SU-DHL-6 (cell line): Measurements from ENCODE around the gene ANAPC4.

ENCODE experiments used
- H2AFZ ChIP-seq: fragments of 200-600 bp; sonication (generic); 2 replicates; pipeline ENCODE4 v1.6.1; 2014; ENCODE audit warnings: low read depth, mild to moderate bottlenecking, moderate library complexity, mixed read lengths, antibody characterized with exemption, low read length; ENCODE audit not compliant: severe bottlenecking
- H3F3A ChIP-seq: fragments of 200-600 bp; shearing (Covaris generic); 2 replicates; pipeline ENCODE4 v1.6.0; 2016; ENCODE audit warnings: antibody characterized with exemption, mild to moderate bottlenecking; ENCODE audit not compliant: insufficient read depth
- H3K27ac ChIP-seq: fragments of 200-600 bp; sonication (generic); 2 replicates; pipeline ENCODE4 v1.5.1; 2016; ENCODE audit warnings: low read depth, mild to moderate bottlenecking, low read length, moderate library complexity, mixed read lengths
- H3K27me3 ChIP-seq: fragments of 200-600 bp; sonication (generic), shearing (Covaris generic); 2 replicates; pipeline ENCODE4 v1.6.0; 2014; ENCODE audit warnings: mild to moderate bottlenecking, low read length
- H3K36me3 ChIP-seq: fragments of 200-600 bp; sonication (generic); 2 replicates; pipeline ENCODE4 v1.6.1; 2014; ENCODE audit warnings: mild to moderate bottlenecking, low read length, mixed read lengths
- H3K4me2 ChIP-seq: fragments of 300-600, 200-600 bp; shearing (Covaris generic), sonication (generic); 2 replicates; pipeline ENCODE4 v1.6.0; 2014; ENCODE audit warnings: low read length, low read depth, mild to moderate bottlenecking; ENCODE audit not compliant: poor library complexity, severe bottlenecking
- H3K4me3 ChIP-seq: fragments of 200-600 bp; sonication (generic); 2 replicates; pipeline ENCODE4 v1.5.1; 2014; ENCODE audit warnings: antibody characterized with exemption, low read length, mild to moderate bottlenecking, mixed read lengths; ENCODE audit not compliant: insufficient read depth, poor library complexity, severe bottlenecking
- H3K79me2 ChIP-seq: fragments of 200-600 bp; sonication (generic); 2 replicates; pipeline ENCODE4 v1.6.1; 2014; ENCODE audit warnings: mild to moderate bottlenecking, low read length, moderate library complexity; ENCODE audit not compliant: insufficient read depth
- H3K9ac ChIP-seq: fragments of 200-600 bp; sonication (generic); 2 replicates; pipeline ENCODE4 v1.7.0; 2014; ENCODE audit warnings: mild to moderate bottlenecking, low read length
- H3K9me2 ChIP-seq: fragments of 200-600 bp; sonication (generic); replicated peaks from 2 replicates; pipeline ENCODE4 v1.6.1; 2014; ENCODE audit warnings: low read length; ENCODE audit not compliant: insufficient read depth
- H3K9me3 ChIP-seq: fragments of 200-600 bp; sonication (generic); 2 replicates; pipeline ENCODE4 v1.6.1; 2014; ENCODE audit warnings: low read length, mixed read lengths; ENCODE audit not compliant: insufficient read depth
- H4K20me1 ChIP-seq: fragments of 200-600 bp; sonication (generic); 2 replicates; pipeline ENCODE4 v1.6.1; 2014; ENCODE audit warnings: low read depth, mild to moderate bottlenecking, antibody characterized with exemption, low read length, moderate library complexity, mixed read lengths
- CTCF ChIP-seq: fragments of 200-600 bp; sonication (generic); IDR thresholded peaks from one replicate; pipeline ENCODE4 v1.5.1; 2017; ENCODE audit warnings: antibody characterized with exemption, mild to moderate bottlenecking, low read length, moderate library complexity; ENCODE audit not compliant: insufficient read depth, poor library complexity, severe bottlenecking
- EZH2phosphoT487 ChIP-seq: fragments of 200-600 bp; sonication (generic), shearing (Covaris generic); conservative IDR thresholded peaks from 2 replicates; pipeline ENCODE4 v1.6.1; 2018; ENCODE audit warnings: mild to moderate bottlenecking, antibody characterized with exemption, low read length, moderate library complexity, mixed read lengths

ANAPC4 gene

DNA sequence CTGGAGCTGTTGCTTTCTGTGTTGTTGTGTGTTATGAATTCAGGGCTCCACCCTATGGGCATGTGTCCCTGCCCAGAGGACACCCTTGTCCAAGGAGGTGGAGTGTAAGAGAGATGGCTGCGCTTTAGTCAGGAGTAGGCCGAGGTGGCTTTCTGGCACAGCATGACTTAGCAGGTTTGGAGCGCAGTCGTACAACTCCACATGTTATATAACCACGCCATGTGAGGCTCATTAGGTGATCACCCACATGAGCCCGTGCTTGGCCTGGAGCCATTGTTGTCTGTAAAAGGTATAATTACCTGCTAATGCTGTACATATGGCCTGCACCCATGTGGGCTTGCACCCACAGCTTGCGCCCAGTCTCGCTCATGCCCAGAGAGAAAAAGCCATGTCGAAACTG is 15.8 kb upstream of the ANAPC4 start:
- Histone ChIP-seq H3K4me2 (no peak overlapping the region), H3K79me2 (no peaks in the 10 kb centered on the region), H3K9me3 (peaks cover 12% of the 10 kb centered on the region; the same call in 1 of the 2 replicates), H3K9ac (no peak overlapping the region), H3K27me3 (no peaks in the 10 kb centered on the region), H3K36me3 (no peaks in the 10 kb centered on the region), H3K9me2 (no peaks in the 10 kb centered on the region), H3F3A (no peaks in the 10 kb centered on the region), H3K27ac (no peak overlapping the region), H2AFZ (no peak overlapping the region), H4K20me1 (no peaks in the 10 kb centered on the region), H3K4me3 (no peak overlapping the region)
- TF ChIP-seq CTCF (no peak), EZH2phosphoT487 (no peak)

- peaks cover 5% of the 10 kb centered on the region; the same call in 1 of the 2 replicates for H3F3A ChIP-seq
- H3K9me3 ChIP-seq = no peaks in the 10 kb centered on the region
- H3K79me2 ChIP-seq = no peaks in the 10 kb centered on the region
- H2AFZ ChIP-seq = no peak overlapping the region
- no peak overlapping the region for H3K4me3 ChIP-seq
- no peak overlapping the region for H3K9ac ChIP-seq
- H3K4me2 ChIP-seq = no peak overlapping the region
- TF ChIP-seq CTCF (peak; percentile 63), EZH2phosphoT487 (no peak)
- no peaks in the 10 kb centered on the region for H4K20me1 ChIP-seq
- H3K27me3 ChIP-seq = no peaks in the 10 kb centered on the region
- no peaks in the 10 kb centered on the region for H3K9me2 ChIP-seq
- no peak overlapping the region for H3K27ac ChIP-seq
- H3K36me3 ChIP-seq = no peaks in the 10 kb centered on the region
These were observed 9.9 kb upstream of the ANAPC4 start for GRCh38 chr4:25367004-25367621.

GRCh38 chr4:25367877-25368276 is 9.2 kb upstream of the ANAPC4 start:
- Histone ChIP-seq H3K4me3 (no peak overlapping the region), H2AFZ (no peak overlapping the region), H3K4me2 (no peak overlapping the region), H3K79me2 (no peaks in the 10 kb centered on the region), H3K36me3 (no peaks in the 10 kb centered on the region), H3K9me2 (no peaks in the 10 kb centered on the region), H3K27ac (no peak overlapping the region), H3K9ac (no peak overlapping the region), H3K27me3 (no peaks in the 10 kb centered on the region), H3K9me3 (no peaks in the 10 kb centered on the region), H3F3A (peaks cover 5% of the 10 kb centered on the region; the same call in 1 of the 2 replicates), H4K20me1 (no peaks in the 10 kb centered on the region)
- TF ChIP-seq CTCF (no peak), EZH2phosphoT487 (no peak)
